Adipocyte (in vitro differentiated cells): ENCODE measurements around the gene CASP6.

ENCODE experiments used
- DNase-seq: peaks from one replicate; pipeline ENCODE4 v3.0.0-alpha.2; 2015; ENCODE audit warnings: low read depth
- H3K27me3 ChIP-seq: replicated peaks from 2 replicates; pipeline ENCODE4 v1.7.0; 2013; ENCODE audit warnings: mild to moderate bottlenecking, low read length, moderate library complexity; ENCODE audit not compliant: control insufficient read depth, insufficient read depth
- H3K36me3 ChIP-seq: 2 replicates; pipeline ENCODE4 v1.7.0; 2013; ENCODE audit warnings: low read length, mild to moderate bottlenecking, moderate library complexity; ENCODE audit not compliant: control insufficient read depth, insufficient read depth, severe bottlenecking
- H3K4me1 ChIP-seq: 2 replicates; pipeline ENCODE4 v1.7.0; 2013; ENCODE audit warnings: mild to moderate bottlenecking, low read length, moderate library complexity; ENCODE audit not compliant: control insufficient read depth, insufficient read depth
- H3K4me3 ChIP-seq: 2 replicates; pipeline ENCODE4 v1.7.0; 2013; ENCODE audit warnings: mild to moderate bottlenecking, low read length, moderate library complexity
- H3K9ac ChIP-seq: 2 replicates; pipeline ENCODE4 v1.7.0; 2013; ENCODE audit warnings: mild to moderate bottlenecking, low read length, moderate library complexity
- H3K9me3 ChIP-seq: 2 replicates; pipeline ENCODE4 v1.7.0; 2013; ENCODE audit warnings: mild to moderate bottlenecking, low read length, moderate library complexity; ENCODE audit not compliant: control insufficient read depth

Gene CASP6

DNA sequence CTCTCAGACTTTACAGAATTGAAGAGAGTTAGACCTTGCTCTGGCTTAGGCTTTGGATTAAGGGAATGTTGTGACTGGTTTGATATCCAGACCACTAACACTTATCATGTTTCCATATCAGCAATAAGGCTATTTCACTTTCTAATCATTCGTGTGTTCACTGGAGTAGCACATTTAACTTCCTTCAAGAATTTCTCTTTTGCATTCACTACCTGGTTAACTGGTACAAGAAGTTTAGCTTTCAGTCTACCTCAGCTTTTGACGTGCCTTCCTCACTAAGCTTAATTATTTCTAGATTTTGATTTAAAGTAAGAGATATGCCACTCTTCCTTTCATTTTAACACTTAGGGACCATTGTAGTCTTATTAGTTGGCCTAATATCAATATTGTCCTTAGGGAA, 62.6 kb downstream of the CASP6 start:
- Histone ChIP-seq H3K27me3 (no peaks in the 10 kb centered on the region), H3K4me3 (no peak overlapping the region), H3K9me3 (no peaks in the 10 kb centered on the region), H3K9ac (no peak overlapping the region), H3K36me3 (no peaks in the 10 kb centered on the region), H3K4me1 (no peaks in the 10 kb centered on the region)
- DNase-seq: no peak
